G401 (cell line): ENCODE measurements around the gene TKT. TPM values are rescaled to one million over a fixed set of nuclear protein-coding genes. Genes with fewer than 3 reads are reported as not detected.

ENCODE experiments used
- DNase-seq: peaks from one replicate; pipeline ENCODE4 v3.0.0-alpha.2; 2015; ENCODE audit warnings: low spot score
- in situ Hi-C: cut with HindIII; loops from 2 replicates; pipeline ENCODE4 v1.10.0; 2016; ENCODE audit warnings: low sequenced_read_pairs, mixed read lengths
- total RNA-seq: library from RNA; depleted of rRNA; stranded (reverse); fragments of >200 nt; shearing (Covaris generic); gene quantifications from 2 replicates; pipeline ENCODE4 v1.2.3, GENCODE V29; 2014; rRNA removed

TKT gene
- total RNA-seq, 1 experiment from 2014 or later, result 976 TPM

DNA sequence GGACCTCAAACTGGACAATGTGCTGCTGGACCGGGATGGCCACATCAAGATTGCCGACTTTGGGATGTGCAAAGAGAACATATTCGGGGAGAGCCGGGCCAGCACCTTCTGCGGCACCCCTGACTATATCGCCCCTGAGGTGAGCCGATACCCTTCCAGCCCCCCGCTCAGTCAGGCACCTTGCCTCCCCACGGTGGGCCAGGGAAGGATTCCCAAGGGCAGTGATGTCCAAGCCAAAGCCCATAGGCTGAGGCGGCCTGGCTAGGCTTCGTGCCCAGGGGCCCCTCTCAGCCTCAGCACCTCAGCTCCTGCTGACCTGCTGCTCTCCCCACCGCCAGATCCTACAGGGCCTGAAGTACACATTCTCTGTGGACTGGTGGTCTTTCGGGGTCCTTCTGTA, 67.1 kb downstream of the TKT start:
- in situ Hi-C loops, result no loop called here
- no peak for DNase-seq

DNA sequence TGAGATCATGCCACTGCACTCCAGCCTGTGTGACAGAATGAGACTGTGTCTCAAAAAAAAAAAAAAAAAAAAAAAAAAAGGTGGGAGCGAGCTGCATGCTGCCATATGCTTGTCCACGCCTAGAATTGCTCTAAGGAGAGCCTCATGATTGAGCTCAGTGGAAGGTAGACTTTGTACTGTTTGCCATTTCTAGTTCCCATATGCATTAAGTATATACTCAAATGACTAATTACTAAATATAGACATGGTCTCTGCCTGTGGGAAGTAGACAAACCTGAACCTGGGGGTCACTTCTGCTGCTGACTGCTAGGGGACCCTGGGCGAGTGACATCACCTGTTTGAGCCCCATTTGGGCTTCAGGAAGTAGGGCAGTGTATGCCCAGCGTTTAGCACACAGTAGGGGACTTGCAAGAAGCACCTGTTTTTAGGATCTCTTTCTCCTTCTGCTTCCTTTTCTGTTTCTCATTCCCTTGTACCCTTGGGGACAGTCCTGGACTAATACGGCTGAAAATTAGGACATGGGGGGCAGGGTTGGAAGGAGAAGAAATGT, 67.6 kb downstream of the TKT start:
- in situ Hi-C loops, result no loop called here
- no peak for DNase-seq

DNA sequence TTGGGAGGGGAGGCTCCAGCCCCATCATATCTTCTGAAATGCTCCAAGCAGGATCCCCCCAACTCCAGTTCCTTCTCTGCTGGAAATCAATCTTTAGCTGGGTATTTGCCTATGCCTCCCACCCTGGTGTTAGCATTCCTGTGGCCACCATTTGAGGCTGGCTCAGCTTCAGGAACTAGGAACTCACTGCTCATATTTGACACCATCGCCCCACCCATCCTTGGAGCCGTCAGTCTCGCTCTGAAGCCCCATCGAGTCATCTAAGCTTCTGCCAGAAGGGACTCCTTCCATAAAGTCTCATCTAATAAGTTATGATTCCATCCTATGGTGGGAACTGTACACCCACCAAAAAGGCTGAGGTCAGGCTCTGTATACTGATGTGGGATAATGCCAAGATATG, 68.4 kb downstream of the TKT start:
- DNase-seq, result no peak
- in situ Hi-C loops, result no loop called here

DNA sequence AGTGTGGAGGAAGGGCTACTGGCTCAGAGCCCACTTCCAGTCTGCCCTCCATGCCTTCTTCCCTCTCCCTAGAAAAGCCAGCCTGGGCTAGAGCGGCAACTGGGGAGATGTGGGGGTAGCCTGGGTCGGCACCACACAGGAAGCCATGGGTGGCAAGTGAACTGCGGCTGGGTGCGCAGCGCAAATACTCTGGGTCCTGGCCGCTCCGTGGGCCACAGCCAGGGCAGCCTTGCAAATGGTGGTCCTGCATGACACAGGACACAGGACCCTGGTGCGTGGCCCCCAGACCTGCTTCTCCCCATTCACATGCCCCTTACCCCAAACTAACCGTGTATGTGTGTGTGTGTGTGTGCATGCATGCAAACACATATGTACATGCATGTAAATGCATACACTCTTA, 69.1 kb downstream of the TKT start:
- in situ Hi-C loops, result no loop called here
- no peak for DNase-seq

DNA sequence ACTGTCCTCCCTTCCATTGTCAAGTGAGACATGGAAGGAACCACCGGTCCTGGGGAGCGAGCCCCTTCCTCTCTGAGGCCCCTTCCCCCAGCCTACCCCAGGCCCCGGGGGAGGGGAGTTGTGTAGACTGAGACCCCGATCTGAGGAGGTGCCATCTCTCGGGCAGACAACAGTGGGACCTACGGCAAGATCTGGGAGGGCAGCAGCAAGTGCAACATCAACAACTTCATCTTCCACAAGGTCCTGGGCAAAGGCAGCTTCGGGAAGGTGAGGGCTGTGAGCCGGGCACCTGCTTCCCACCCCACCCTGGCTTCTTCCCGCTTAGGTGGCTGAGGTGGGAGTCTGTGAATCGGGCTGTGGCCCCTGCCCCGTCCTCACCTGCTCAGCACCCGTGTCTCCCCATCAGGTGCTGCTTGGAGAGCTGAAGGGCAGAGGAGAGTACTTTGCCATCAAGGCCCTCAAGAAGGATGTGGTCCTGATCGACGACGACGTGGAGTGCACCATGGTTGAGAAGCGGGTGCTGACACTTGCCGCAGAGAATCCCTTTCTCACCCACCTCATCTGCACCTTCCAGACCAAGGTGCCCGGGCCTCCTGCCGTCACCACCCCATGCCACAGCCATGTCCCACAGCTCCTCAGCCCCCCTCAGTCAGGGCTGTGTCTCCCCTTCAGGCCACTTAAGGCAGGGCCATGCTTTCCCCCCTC, 69.9 kb downstream of the TKT start:
- DNase-seq, result no peak
- in situ Hi-C loops, result no loop called here

DNA sequence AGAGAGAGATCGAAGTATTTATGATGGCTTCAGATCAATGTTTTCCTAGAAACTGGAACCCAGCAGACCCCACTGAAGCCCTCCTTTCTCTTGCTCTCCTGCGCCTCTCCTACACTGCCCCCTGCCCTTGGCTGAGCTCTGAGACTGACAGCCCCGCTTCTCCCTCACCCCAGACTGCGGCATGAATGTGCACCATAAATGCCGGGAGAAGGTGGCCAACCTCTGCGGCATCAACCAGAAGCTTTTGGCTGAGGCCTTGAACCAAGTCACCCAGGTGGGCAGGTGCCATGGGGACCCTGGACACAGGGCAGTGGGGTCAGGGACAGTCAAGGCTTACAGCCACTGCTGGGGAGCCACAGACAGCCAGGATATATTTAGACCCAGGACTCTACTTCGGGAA, 71.1 kb downstream of the TKT start:
- DNase-seq, result no peak
- in situ Hi-C loops, result no loop called here

DNA sequence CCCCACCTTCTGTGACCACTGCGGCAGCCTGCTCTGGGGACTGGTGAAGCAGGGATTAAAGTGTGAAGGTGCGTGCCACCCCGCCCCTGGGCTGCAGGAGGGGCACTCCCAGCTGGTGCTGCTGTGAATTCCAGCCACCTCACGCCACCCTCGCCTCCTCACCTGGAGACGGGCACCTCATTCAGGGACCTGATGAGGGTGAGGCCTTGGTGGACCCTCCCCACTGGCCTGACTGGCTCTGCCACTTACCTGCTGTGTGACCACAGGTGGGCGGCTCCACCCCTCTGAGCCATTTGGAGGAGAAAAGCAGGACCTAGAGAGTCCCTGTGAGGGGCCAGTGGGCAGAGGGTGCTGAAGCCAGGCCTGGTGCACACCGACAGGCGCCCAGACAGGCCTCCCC, 72.3 kb downstream of the TKT start:
- in situ Hi-C loops, result no loop called here

DNA sequence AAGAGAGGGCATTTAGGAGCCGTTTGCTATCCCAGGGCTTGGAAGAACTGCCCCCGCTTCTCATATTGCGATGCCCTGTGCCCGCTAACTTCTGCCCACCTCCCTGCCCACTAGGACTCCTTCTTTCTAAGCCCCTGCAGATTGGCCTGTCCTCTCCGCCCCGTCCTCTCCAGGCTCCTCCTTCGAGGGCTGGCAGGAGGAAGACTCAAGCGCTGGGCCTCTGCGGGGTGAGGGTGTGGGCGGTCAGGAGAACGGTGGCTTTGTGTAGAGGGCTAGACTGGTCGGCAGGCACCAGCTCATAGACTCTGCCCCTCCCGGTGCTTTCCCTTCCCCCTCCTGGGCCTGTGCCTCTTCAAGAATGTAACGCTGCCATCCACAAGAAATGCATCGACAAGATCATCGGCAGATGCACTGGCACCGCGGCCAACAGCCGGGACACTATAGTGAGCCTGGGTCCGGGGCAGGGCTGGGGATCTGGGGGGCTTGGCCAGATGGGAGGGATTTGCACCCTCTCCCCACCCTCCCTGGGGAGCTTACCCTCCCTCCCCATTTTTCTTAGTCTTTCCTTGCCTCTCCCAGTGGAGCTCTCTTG, 73.0 kb downstream of the TKT start:
- in situ Hi-C loops, result no loop called here
- no peak for DNase-seq

More for the DNA sequence above, 72.3 kb downstream of the TKT start:
- DNase-seq, result no peak

DNA sequence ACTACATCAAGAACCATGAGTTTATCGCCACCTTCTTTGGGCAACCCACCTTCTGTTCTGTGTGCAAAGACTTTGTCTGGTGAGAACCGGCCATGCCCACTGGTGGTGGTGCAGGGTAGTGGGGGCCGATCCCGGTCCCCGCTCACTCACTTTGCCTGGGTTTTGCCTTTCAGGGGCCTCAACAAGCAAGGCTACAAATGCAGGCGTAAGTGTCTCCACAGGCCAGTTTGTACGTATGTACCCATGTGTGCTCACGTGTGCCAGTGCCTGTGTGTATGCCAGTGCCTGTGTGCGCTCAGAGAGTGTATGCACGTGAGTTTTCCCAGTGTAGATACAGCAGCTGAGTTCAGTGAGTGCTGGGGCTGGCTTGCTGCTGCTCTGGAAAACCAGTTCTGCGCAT, 74.3 kb downstream of the TKT start:
- in situ Hi-C loops, result no loop called here

DNA sequence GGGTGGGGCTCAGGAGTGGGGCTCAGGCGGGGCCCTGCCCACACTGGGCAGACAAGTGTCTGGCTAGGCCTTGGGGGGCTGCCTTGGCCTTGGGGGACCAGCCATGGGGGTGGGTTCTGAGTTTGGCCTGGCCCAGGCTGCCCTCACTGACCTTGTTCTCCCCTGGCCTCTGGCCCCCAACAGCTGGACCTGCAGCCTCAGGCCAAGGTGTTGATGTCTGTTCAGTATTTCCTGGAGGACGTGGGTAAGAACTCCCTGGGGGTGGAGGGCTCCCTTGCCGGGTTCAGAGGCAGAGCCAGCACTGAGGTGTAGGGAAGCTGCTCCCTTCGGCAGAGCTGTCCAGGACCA, 74.8 kb downstream of the TKT start:
- in situ Hi-C loops, result no loop called here

More for the DNA sequence above, 74.3 kb downstream of the TKT start:
- DNase-seq, result no peak

DNA sequence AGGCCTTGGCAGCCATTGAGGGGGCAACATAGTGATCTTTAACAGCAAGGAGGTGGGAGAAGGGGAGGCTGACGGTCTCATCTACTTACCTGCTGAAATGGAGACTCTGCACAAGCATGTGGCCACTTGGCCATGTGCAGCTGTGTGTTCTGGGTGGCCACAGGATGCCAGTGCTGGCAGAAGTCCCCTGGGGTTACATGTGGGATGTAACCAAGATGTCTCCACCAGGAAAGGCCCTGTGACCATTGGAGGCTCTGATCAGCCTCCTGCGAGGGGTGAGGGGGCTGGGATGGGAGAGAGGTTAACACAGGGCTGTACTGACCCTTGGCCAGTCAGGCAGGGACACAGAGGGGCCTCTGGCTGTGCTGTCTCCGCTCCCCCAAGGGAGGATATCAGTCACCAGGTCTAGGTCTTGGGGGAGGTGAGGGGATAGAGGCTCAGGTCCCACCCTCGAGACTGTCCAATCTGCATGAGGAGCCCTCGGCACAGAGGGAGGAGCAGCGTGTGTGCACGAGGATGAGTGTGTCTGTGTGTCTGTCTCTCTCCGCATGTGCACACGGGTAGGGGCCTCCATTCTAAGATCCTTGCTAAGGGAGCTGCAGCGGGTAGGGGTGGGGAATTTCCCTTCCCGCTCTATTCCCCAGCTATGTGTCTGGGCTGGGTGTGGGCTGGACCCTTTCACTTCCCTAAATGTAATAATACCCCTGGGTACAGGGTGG, 75.4 kb downstream of the TKT start:
- in situ Hi-C loops, result no loop called here
- no peak for DNase-seq

More for the DNA sequence above, 74.8 kb downstream of the TKT start:
- DNase-seq, result no peak

DNA sequence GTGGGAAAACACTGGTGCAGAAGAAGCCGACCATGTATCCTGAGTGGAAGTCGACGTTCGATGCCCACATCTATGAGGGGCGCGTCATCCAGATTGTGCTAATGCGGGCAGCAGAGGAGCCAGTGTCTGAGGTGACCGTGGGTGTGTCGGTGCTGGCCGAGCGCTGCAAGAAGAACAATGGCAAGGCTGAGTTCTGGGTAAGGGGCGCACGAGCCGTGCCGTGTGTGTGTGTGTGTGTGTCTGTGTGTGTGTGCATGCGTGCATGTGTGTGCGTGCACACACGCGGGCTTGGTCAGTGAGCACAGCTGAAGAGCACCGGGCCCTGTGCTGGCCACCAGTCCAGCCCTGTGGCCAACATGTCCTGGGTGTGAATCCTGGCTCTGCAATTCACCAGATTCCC, 76.2 kb downstream of the TKT start:
- in situ Hi-C loops, result no loop called here
- DNase-seq, result no peak

DNA sequence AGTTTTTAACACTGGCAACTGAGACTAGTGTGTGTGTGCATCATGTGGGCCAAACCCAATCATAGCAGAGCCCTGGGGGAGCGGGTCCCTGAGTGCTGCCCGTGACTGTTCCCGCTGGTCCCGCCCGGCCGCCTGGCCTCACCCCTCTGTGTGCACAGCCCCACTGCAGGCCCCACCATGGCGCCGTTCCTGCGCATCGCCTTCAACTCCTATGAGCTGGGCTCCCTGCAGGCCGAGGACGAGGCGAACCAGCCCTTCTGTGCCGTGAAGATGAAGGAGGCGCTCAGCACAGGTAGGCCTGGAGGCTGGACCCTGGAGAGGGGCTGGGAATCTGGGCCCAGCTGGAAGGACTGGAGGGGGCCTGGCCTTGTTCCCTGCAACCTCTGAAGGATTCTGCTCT, 77.6 kb downstream of the TKT start:
- in situ Hi-C loops, result no loop called here

DNA sequence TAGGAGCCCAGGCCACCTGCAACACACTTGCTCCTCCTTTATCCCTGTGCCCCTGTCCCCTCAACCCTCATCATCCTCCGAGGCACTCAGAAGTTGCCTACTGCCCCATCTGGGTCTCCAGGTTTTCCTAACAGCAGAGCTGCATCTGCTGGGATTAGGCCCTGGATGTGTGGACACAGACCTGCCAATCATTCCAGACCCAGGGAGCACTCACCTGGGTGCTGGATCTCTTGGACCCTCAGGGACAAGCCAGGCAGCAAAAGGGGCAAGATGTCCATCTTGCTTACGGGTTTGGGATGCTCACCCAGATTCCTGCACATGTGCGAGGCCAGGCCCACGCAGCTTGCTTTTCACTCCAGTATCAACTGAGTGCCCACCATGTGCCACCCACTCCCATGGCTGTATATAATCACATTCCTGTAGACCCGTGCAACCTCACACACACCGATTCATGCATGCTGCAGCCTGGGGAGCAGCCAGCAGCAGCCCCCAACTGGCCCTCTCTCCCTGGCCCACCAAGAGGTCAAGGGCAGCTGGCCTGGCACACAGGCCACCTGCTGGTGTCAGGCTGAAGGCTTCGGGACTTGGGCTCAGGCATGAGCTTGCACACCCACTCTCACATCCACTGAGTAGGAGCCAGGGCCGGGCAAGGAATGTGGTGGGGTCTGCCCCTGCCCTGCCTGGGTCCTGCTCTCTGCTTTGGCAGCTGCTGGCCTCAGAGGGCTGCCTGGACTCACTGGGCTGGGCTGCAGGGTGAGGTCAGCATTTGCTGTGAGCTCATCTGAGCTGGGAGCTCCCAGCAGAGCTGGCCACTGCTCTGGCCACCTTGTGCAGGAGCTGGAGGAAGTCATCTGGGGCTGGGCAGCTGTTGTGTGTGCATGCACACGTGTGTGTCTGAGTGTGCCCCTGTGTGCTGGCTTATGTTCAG, 79.9 kb downstream of the TKT start:
- in situ Hi-C loops, result no loop called here
- DNase-seq, result no peak

More for the DNA sequence above, 77.6 kb downstream of the TKT start:
- no peak for DNase-seq

Other genes with a start within 250 kb of the TKT start
- 1.2 and 3.6 TPM in 2 replicates for gene SFMBT1, start 209.9 kb downstream of the TKT start, total RNA-seq
- gene RFT1, start 125.6 kb downstream of the TKT start, total RNA-seq, result 13.6 and 15.0 TPM in 2 replicates
- gene PRKCD, start 94.8 kb downstream of the TKT start, total RNA-seq, result 14.8 and 18.9 TPM in 2 replicates
- 17.8 and 29.8 TPM in 2 replicates for gene DCP1A, start 91.5 kb upstream of the TKT start, total RNA-seq
- 3.3 TPM in 1 of 2 replicates, not detected in the other for gene CACNA1D, start 238.6 kb upstream of the TKT start, total RNA-seq